Cardiac septum (tissue), 1 donor: ENCODE results near the gene GFER. TPM values are rescaled to one million over a fixed set of nuclear protein-coding genes. Genes with fewer than 3 reads are reported as not detected.

Experiments
- DNase-seq: peaks from one replicate; pipeline ENCODE4 v3.0.0-alpha.2; 2020; ENCODE audit warnings: low spot score
- intact Hi-C: fragments of 100-400 bp; cut with DNase I; formaldehyde crosslinking; loops from one replicate; pipeline ENCODE4 v1.14.0; 2022
- total RNA-seq: library from RNA; stranded (reverse); fragmentation: NEBNext Ultra II Directional; extraction: Animal tissue kit (Norgen Biotek cat#: 25700); gene quantifications from one replicate; pipeline ENCODE4 v1.2.1, GENCODE V29; 2021
- donor health status: DM: no; HTN: no; CAD: no.

GFER gene
- total RNA-seq, 1 donor from 2014 or later = 25.5 TPM

DNA sequence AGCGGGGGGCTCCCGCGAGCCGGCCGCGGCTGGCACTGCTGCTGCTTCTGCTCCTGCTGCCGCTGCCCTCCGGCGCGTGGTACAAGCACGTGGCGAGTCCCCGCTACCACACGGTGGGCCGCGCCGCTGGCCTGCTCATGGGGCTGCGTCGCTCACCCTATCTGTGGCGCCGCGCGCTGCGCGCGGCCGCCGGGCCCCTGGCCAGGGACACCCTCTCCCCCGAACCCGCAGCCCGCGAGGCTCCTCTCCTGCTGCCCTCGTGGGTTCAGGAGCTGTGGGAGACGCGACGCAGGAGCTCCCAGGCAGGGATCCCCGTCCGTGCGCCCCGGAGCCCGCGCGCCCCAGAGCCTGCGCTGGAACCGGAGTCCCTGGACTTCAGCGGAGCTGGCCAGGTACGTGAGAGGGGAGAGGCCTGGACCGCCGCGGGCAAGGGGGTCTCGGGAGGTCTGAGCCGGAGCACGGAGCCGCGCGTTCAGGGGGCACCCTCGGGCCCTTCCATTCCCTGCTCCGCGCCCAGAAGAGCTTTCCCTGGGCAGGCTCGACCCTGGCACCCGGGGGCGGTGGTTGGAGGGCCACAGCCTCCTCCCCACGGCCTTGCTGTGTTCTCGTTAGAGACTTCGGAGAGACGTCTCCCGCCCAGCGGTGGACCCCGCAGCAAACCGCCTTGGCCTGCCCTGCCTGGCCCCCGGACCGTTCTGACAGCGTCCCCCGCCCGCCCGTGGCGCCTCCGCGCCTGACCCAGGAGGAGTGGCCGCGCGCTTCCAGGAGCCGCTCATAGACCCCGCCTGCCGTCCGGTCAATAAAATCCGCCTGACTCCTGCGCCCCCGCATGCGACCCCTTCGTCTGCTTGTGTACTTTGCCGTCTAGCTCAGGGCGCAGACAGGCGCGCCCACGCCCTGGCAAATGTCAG is 36.2 kb downstream of the GFER start:
- intact Hi-C loops = loop anchor here (5.0 to 10.0 kb wide), 2 partner anchors 62 to 485 kb away; no protein-coding TSS in a partner anchor
- DNase-seq = no peak

DNA sequence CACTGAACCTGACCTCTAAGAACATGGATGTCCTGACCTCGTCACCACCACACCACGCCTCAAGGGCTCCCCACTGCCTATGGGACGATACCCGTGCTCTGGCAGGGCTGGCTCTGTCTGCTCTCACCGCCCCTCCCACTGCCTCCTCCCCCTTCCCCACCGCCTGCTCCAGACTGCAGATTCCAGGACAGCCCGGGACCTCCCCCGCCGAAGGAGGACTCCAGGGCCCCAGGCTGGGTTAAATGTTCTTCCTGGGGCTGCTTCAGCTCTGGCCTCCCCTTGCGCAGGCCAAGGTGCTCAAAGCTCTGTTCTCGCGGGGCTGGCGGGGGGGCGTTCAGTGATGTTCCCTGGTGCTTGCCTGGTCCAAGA is 38.7 kb downstream of the GFER start:
- intact Hi-C loops = loop anchor here (1.0 to 10.0 kb wide), 3 partner anchors 60 to 482 kb away; no protein-coding TSS in a partner anchor
- no peak for DNase-seq

DNA sequence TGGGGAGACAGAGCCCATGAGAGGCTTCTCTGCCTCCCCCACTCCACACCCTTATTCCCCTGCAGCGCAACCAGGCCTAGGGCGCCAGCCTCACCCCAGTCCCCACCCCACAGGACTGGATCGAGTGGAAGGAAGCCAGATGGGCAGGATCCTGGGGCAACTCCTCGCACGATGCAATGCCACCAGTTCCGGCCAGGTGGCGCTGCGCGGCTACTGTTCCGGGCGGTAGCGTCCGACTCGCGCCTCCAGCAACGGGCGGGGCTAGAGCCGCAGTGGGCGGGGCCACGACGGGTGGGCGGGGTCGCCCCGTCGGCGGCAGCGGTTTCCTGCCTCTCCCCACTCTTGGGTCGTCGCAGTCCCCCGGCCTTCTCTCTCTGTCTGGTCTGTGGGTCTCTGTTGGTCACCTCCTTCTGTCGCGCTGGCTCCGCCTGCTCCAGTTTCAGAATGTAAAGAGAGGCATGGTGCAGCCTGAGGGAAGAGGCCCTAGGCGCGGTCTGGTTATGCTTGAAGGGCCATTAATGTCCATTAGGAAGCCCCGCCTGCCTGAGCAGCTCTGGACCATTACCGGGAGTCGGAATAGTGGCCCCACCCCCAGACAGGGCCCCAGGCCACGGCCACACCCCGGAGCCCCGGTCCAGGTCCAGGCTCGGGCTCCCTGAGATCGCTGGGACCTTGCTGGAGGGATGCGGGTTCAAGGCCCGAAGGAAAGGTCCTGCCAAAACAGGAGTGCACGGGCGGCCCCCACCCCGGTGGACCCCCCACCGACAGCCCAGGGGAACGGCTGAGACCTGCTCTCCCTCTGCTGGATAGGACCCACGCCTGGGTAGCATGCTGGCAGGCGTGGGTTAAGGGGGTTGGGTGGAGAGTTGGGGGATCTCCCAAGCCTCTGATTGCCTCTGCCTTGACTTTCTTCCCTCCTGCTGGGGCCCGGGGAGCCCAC is 39.4 kb downstream of the GFER start:
- intact Hi-C loops = loop anchor here (1.0 to 10.0 kb wide), 3 partner anchors 59 to 481 kb away; no protein-coding TSS in a partner anchor
- peak; percentile 98 for DNase-seq

DNA sequence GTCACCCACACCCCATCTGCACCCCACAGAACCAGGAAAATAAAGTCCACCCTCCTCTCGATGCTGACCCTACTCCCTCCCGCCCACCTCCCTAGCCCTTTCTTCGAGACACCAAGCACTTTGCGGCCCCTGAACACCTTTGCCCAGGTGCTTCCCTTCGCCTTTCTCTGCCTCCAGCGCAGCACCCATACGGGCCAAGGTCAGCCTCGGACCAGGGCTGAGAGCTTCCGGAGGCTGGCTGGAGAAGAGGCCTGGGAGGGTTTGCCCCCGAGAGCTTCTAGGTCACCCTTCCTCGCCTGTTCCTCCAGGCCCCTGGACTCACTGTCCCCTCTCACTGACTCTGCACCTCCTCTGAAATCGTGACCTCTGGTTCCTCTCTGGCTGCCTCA is 40.0 kb downstream of the GFER start:
- DNase-seq = no peak
- intact Hi-C loops = loop anchor here (5.0 to 10.0 kb wide), 2 partner anchors 58 to 481 kb away; no protein-coding TSS in a partner anchor

DNA sequence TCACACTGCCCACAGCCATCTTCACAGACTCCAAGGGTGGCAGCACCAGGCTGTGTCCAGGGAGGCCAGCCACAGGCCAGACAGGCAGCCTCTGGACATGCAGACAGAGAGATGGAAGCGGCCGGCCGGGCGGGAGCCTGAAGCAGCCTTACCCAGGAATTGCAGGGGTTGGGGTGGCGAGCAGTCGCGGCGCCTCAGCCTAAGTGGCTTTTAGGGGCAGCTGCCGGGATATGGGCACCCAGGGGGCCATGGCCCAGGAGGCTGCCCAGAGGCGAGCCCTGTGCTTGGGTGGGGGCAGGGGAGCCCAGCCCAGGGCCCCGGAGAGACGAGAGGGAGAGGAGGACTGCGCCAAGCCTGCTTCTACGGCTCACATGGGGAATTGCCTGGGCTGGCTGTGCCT is 41.3 kb downstream of the GFER start:
- DNase-seq = no peak
- intact Hi-C loops = loop anchor here (10.0 kb wide), 1 partner anchor 480 kb away; no protein-coding TSS in a partner anchor

DNA sequence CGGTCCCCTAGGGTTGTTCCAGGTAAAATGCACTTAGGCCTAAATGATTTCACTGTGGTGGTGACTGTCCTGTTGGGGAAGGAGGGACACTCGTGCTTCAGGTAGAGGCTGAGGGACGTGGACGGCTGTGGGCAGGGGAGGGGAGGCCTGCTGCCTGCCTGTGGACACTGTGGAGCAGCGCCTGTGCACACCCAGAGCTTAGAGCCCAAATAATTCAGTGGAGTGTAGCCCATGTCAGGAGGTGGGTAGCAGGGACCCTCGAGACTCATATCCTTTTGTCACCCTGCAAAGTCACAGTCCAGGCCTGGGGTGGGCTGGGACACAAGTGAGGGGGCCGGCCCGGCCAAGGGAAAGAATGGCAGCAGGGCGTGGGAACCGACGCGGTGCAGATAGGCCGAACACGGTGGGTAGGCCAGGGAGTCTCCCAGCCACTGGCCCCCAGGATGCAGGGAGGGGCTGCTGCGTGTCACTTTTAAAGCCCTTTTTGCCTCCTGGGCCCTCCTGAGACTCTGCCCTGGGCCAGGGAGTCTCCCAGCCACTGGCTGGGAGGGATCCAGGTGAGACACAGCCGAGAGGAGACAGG is 42.0 kb downstream of the GFER start:
- intact Hi-C loops = loop anchor here (10.0 kb wide), 1 partner anchor 479 kb away; no protein-coding TSS in a partner anchor
- DNase-seq = no peak

DNA sequence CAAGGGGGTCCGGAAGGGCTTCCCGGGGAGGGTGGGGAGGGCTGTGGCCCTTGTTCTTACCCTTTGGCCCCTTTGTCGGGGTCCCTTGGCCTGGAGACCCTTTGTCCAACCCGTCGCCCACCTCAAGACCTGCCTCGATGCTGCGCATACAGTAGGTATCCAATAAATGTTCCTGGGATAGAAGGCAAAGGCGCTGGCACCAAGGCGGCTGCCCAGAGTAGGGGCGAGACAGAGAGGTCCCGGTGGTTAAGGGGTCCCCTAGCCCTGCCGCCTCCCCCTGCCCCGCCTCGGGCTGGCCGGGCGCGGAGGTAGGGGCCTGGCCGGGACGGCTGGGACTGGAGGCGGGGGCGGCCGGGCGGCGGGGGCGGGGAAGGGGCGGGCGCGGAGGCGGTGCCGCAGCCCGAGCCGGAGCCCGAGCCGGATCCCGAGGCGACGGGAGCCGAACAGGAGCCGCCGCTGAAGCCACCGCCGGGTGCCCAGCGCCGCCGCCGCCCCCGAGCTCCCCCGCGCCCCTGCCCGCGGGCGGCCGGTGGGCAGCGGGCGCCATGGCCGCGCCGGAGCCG is 42.5 kb downstream of the GFER start, which contains the start of gene NHERF2:
Gene NHERF2 (plus strand): TSS at position 442 of the 563 bp plus-strand sequence. CDS start 104 bp downstream, at position 546.
- intact Hi-C loops = loop anchor here (10.0 kb wide), 1 partner anchor 478 kb away; no protein-coding TSS in a partner anchor
- no peak for DNase-seq

DNA sequence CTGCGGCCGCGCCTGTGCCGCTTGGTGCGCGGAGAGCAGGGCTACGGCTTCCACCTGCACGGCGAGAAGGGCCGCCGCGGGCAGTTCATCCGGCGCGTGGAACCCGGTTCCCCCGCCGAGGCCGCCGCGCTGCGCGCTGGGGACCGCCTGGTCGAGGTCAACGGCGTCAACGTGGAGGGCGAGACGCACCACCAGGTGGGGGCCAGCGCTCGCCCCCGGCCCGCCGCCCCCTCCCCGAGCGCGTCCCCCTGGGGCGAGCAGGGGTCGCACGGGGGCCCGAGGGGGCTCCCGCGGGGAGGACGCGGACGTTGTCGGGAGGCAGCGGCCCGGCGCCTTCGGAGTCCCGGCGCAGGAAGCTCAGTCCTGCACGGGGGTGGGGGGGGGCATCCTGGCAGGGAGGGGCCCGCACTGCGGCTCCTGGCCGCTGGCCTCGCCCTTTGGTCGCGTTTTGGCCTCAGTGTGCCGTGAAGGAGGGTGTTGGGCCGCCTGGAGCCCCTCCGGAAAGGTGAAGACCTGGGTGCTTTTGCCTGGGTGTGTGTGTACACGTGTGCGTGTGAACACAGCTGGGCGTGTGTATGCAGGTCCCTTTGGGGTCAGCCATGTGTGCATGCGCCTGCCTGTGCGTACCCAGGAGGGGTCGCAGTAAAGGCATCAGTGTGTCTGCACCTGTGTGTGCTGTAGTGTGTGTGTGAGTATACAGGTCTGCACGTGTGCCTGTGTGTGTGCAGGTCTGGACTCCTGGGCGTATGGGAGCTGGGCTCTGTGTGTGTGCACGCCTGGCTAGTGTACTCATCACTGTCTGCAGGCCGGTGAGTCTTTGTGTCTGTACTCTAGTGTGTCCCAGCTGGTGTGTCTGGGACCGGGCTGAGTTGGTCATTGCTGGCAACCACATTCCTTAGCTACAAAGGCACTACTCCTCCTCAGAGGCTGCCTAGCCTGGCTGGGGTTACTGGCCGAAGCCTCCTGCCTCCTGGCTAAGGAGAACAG is 43.3 kb downstream of the GFER start:
- intact Hi-C loops = loop anchor here (2.0 to 10.0 kb wide), 2 partner anchors 17 to 477 kb away; no protein-coding TSS in a partner anchor
- no peak for DNase-seq

DNA sequence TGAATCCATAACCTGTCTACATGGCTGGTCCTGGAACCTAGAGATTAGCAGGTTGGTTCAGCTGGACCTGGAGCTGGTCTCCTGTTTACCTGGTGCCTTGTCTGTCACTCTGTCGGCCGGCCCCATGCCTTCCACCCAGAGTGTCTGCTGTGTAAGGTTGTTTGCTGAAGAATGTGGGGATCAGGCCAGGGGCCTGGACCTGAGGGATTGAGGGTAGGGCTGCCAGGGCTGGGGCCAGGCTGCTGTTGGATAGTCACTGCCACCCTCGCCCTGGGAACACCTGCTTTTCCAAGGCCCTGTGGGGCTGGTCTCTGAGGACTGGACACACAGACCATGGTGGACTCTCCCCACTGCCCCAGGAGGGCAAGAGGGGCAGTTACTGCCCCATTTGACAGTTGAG is 44.2 kb downstream of the GFER start:
- DNase-seq = no peak
- intact Hi-C loops = loop anchor here (2.0 to 10.0 kb wide), 2 partner anchors 17 to 477 kb away; no protein-coding TSS in a partner anchor

DNA sequence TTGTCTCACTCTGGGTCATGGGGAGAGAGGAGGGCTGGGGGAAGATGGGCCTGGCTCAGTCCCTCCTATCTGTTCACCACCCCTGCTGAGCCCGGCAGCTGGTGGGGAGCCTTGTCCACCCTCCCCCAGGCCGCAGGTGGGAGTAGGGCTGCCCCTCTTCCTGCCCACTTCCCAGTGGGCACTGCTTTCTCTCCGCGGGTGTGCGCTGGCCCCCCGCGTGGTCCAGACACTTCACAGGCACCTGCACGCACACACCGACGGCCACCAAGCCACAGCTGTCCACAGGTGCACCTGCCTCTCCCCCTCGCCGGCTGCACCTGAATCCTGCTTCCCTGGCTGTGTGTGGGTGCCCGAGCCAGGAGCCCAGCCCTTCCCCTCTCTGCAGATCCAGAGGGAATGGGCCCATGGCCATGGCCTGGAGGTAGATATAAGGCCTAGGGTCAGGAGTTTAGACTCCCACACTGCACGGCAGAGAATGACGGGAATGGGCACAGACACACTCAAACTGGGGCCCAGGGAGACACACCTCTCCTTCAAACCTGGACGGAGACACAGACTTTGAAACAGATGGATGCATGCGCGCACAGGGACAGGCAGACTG is 44.7 kb downstream of the GFER start:
- intact Hi-C loops = loop anchor here (2.0 to 10.0 kb wide), 2 partner anchors 16 to 476 kb away; no protein-coding TSS in a partner anchor
- no peak for DNase-seq

DNA sequence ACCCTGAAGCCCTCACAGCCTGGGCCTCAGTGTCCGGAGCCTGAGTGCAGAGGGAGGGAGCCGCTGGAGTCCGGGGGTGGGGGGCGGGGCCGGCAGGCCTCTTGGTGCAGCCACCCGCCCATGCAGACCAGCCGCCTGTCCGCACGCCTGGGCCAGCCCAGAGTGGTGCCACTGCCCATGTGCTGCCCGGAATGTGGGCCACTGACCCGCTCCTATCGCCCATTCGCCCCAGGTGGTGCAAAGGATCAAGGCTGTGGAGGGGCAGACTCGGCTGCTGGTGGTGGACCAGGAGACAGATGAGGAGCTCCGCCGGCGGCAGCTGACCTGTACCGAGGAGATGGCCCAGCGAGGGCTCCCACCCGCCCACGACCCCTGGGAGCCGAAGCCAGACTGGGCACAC is 45.4 kb downstream of the GFER start:
- no peak for DNase-seq
- intact Hi-C loops = loop anchor here (2.0 to 10.0 kb wide), 2 partner anchors 15 to 475 kb away; no protein-coding TSS in a partner anchor

DNA sequence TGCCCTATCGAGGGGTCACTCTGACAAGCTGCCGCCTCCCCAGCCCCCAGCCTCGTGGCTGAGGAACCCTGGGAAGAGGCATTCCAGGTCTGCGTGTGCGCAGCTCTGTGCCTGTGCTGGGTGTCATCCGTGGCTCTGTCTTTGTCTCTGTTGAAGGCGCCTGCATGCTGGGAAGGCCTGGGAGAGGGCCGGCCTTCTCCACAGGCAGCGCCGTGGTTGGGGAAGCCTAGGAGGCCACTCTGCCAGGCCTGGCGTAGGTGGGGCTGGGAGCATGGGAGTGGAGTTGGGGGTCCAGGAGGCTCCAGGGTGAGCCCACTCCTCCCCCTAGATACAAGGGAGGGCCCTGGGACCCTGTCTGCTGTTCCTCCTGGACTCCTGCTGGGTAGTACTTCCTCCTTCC is 46.0 kb downstream of the GFER start:
- intact Hi-C loops = loop anchor here (10.0 kb wide), 1 partner anchor 485 kb away; no protein-coding TSS in a partner anchor
- DNase-seq = no peak

DNA sequence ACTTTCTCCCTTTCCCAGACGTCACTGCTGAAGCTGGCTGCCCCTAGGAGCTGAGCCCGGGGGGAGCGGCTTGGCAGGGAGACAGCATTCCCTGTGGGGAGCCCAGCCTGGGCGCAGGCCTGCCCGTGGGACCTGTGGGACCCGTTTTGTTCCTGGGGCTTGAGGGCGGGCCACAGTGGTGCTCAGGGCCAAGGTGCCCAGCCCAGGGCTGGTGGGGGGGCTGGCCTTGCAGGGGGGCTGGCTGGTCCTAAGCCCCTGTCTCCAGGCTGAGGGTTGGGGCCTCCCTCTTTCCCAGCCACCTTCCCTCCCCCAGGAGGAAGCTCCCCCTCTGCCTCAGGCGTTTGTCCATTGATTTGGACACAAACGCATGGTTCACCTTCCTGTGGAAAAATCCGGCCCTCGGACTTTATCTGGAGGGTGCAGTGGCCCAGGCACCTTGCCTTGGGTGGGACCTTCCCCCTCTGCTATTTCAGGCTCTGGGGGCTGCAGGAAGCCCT is 47.1 kb downstream of the GFER start:
- intact Hi-C loops = loop anchor here (10.0 kb wide), 1 partner anchor 486 kb away; no protein-coding TSS in a partner anchor
- DNase-seq = no peak

DNA sequence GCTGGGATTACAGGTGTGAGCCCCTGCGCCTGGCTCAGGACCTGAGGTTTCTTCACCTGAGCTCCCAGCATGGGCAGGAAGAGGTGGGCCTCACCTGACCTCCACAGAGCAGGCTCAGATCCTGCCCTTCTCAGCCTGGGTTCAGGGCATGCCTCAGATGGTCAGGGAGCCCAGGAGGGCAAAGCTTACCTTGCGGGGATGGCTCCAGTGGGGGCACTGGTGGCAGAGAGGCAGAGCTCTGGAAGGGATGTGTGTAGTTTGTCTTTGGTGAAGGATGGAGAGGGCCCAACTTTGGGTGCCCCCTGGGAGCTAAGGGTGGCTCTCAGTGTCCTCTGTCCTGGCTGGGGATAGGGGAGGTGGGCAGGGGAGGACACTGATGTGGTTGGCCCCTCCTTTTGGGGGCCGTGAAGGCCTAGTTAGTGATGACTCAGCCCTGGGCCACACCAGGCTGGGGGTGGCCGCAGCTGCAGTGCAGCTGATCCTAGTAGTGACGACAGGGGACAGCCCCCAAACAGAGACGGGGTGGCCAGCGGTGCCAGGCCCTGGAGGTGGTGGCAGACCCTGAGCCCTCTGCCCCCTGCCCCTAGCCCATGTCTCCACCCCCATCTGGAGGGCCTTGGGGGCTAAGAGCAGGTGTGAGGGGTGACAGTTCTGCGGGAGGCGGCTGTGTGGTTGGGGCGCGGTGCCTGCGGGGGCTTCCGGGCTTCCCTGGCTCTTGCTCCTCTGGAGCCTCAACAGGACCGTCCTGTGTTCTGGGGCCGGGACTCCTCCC is 48.5 kb downstream of the GFER start:
- intact Hi-C loops = loop anchor here (10.0 kb wide), 1 partner anchor 488 kb away; no protein-coding TSS in a partner anchor
- no peak for DNase-seq

DNA sequence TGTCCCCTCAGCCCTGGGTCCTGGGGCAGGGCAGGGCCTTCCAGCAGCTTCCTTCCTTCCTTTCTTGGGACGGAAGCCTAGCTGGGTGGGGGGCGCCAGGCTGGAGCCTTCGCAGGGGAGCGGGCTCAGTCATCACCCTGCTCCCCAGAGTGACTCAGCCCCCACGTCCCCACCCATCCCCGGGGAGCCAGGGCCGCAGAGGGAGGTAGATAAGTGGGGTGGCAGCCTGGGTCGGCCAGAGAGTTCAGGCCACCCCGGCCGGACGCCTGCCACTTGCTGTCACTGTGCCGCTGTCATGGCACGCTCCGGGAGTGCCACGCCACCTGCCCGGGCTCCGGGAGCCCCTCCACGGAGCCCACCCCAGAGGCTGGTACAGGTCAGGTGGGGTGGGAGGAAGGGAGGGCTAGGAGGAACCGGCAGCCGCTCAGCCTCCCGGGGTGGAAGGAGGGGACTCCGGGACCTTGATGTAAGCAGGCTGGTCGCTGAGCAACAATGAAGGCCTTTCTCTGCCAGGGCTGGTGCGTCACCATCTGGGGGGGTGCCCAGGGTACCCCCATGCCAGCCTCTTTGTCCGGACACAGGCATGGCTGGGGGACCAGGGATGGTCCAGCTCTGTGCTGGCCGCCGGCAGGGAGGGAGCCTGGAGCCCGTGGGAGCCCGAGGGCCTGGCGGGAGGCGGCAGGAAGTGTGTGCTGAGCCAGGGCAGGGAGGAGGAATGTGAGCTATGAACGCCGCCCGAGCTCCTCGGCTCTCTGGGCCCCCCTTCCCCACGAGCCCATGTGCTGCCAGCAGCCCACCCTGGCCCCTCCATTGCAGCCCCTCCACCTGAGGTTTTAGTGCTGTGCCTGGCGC is 49.3 kb downstream of the GFER start:
- intact Hi-C loops = loop anchor here (10.0 kb wide), 1 partner anchor 488 kb away; no protein-coding TSS in a partner anchor

More for the DNA sequence above, 49.3 kb downstream of the GFER start:
- DNase-seq = no peak
